ENCODE results near the gene NRG3.
"Not testable (repeated sequence)": the region's sequence is repeated elsewhere in the genome, so short reads cannot be mapped to it uniquely, and the experiment has no call there.

The NRG3 gene

DNA sequence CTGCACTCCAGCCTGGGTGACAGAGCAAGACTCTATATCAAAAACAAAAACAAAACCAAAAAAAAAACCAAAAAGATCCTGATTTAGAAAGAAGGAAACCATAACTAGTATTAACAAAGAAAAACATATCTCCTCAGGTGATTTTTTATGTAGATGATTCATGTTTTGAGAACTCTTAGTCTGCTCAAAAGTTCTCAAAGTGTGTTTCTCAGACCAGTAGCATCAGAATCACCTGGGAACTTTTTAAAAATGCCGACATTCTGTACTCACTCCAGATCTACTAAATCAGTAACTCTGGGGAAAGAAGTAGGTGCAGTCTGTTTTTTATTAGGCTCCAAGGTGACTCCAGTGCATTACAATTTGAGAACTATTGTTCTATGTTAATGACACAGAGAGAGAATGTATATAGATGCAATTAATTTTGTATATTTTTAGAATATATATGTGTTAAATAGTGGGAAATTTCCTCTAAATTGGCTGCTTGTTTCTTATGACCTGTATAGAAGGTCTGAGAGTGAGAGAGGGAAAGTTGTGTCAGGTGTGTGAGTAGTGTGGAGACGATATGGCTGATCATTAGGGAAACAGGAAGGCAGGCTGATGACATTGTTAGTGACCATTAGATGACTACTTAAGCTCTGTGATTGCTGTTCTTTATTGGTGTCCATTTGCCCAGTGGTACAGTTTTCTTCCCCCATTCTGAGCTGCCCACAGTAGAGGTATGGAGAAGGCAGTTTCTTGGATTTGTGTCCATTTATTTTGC lies 1075.0 kb downstream of the NRG3 start:
- no peak for DNase-seq

DNA sequence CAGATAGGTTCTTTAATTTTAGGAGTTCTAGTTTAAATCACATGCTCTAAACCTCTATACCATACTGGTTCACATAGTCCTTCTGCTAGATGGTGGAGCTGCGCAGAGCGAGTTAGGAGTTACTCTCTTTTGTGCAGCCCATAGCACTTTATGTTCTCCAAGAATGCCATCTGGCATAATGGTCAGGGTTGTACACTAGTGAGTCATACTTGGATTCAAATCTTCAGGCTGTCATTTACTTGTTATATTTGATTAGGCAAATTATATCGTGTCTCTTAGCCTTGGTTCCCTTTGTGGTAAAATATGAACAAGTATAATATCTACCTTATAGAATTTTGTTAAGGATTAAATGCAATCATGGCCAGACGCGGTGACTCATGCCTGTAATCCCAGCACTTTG lies 1078.3 kb downstream of the NRG3 start:
- no peak for DNase-seq

DNA sequence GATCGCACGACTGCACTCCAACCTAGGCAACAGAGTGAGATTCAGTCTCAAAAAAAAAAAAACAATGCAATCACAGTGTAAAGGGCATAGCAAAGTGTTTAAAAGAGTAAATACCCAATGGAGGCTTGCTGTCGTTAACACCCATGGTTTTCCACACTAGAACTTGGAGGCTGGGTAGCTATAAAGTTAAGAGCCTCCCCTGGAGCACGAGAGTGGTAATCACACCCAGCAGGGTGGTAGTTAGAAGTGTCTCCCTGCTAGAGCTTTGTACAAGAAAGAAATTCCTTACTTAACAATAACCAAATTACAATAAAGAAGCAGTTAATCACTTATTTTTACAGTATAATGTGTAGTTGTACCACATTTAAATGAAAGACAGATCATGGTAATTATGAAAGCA lies 1078.9 kb downstream of the NRG3 start:
- DNase-seq: no peak

DNA sequence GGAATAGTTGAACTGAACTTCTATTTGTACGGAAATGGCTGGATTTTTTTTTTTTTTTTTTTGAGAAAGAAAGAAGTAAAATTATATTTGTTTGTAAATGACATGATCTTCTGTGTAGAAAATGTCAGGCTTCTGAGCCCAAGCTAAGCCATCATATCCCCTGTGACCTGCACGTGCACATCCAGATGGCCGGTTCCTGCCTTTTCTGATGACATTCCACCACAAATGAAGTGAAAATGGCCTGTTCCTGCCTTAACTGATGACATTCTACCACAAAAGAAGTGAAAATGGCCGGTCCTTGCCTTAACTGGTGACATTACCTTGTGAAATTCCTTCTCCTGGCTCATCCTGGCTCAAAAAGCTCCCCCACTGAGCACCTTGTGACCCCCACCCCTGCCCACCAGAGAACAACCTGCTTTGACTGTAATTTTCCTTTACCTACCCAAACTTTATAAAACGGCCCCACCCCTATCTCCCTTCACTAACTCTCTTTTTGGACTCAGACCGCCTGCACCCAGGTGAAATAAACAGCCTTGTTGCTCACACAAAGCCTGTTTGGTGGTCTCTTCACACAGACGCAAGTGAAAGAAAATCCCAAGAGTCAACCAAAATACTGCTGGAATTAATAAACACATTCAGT lies 1085.5 kb downstream of the NRG3 start:
- not testable (repeated sequence) for DNase-seq

DNA sequence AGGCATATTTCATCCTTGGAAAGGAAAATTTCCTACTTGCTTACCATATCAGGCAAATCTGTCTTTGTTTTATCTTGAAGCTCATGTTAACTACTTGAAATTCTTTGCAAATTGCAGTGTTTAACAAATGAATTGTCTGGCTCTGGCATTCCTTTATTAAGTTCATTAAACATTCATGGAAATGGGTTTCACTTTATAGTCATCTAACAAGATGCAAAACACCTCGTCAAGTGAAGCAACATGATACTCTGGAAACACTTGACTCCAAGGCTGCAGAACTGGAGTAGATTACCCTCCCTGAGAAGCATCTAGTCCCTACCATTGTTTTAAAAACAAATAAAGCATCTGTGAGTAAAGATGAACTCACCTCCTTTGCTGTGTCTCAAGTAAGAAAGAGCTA lies 1086.9 kb downstream of the NRG3 start:
- DNase-seq: no peak

DNA sequence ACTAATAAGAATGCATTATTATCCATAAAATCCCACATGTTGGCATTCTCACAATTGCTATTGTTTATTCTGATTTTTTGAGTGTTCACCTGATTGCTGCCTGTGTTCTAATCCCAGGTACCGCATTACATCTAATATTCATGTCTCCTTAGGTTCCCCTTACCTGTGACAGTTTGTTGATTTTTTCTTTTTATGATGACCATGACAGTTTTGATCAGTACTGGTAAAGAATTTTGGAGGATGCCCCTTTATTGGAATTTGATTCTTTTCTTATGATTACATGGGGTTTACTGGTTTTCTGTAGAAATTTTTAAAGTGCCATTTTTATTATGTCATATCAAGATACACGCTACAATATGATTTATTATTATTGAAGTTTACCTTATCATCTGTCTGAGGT lies 1091.1 kb downstream of the NRG3 start:
- no peak for DNase-seq

DNA sequence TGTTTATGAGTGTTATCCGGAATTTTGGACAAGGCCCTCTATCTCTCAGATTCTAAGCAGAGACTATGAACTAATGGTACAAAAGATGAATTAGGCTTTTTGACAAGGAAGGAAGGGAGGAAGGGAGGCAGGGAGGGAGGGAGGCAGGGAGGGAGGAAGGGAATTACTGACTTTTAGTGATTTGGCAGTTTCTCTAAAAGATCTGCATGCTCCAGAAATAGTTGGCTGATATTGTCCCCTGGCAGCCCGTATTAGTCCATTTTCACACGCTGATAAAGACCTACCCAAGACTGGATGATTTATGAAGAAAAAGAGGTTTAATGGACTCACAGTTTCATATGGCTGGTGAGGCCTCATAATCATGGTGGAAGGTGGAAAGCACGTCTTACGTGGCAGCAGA lies 1093.5 kb downstream of the NRG3 start:
- DNase-seq: no peak

DNA sequence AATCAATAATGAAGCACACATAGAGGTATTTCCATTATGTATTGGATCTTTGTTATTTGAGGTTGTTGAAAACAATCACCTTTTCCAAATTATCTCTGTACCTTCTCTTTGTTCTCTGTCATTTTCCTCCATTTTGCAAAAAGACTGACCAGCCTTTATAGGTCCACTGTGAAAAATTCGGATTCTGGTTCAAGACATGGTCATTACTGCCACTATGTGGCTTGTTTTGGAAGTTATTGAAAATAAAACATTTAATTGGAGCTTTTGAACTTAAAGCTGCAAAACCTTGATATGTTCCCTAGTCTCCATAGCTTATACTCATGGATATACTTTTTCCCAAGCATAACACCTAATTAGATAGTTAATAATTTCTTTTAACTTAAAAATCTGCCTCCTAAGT lies 1094.4 kb downstream of the NRG3 start:
- DNase-seq: no peak

DNA sequence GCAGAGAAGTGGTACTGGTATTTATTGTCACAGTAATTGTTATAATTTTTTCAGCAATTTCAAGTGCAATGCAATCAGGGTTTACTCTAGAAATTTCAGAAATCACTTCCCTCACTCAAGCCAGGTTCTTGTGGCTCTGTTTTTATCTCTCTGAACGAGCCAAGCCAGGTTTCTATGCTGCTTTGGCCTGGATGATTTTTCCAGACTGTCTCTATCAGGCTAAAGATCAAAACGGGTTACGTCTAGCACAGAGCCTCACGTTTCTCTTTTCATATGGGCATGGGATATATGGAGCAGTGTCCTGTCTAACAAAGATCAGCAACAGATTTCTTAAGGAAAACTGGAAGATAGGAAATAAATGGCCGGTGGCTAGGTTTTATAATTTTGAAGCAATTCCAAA lies 1105.3 kb downstream of the NRG3 start:
- DNase-seq: no peak

DNA sequence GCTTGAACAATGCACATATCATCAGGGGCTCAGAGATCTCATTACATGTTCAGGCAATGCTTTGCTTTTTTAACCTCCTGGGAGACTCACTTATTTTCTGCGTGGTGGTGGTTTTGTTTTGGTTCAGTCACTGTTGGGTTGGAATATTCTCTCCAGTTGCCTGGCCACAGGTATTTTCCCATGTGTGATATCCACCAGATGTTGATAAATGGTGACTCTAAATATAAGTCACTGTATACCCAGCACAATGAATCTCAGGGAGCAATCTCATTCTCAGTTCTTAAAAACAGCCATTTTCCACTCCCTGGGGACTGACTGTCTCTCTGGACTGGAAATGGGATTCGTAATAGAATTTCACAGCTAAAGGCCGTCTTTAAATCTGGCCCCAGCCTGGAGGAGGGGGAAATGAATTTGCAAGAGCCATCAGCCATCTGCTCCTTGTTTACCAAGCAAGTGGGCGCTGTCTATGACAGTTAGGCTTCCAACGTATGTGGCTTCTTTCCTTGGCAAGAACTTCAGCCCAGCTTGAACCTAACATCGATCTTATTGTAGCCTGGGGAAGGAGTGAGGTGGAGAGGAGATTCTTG lies 1106.2 kb downstream of the NRG3 start:
- DNase-seq: no peak

DNA sequence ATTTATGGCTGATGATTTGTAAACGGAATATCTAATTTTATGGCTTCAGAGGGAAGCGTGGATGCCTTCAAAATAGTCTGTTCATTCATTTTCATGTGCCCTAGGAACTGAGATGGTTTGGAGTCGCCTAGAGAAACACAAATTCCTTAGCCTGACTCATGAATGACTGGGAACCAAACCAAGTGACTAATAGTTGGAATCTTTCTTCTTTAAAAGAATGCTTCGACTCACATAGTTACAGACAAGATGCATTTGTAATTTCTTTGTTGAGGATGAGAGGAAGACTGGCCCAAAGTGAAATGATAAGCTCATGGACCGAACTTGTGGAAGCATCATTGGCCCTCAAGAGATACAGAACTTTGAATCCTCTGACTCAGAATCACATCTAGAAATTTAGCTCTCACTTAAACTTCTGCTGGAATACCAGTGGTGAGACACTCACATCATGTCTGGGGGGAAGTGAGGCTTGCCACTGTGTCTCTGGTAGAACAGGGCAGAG lies 1107.2 kb downstream of the NRG3 start:
- no peak for DNase-seq

DNA sequence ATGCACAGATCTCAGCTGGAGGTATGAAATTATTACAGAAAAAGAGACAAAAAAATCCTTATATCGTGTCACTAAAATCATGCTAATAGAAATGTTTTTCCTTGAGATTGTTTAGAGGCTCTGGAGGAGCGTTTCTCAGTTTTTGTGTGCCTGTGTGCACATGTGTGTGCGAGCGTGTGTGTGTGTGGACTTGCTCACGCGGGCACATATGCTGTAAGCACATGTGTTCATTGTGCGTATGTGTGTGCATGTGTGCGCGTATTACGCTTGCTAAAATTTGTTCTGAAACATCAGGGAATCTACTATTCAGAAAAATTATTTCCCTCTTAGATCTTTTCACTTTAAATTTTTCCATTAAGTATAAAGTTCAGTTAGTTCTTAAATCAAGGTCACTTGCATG lies 1111.2 kb downstream of the NRG3 start:
- no peak for DNase-seq

DNA sequence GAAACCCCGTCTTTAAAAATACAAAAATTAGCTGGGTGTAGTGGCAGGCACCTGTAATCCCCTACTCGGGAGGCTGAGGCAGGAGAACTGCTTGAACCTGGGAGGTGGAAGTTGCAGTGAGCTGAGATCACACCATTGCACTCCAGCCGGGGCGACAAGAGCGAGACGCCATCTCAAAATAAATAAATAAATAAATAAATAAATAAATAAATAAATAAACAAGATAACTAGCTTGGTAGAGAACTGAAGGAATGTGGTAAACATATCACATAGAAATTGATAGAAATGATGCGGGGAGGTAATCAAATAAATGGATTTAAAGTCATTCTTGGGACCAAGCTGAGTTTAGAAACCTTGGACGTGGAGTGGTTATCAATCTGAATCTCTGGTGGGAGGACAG lies 1131.5 kb downstream of the NRG3 start:
- DNase-seq: not testable (repeated sequence)

DNA sequence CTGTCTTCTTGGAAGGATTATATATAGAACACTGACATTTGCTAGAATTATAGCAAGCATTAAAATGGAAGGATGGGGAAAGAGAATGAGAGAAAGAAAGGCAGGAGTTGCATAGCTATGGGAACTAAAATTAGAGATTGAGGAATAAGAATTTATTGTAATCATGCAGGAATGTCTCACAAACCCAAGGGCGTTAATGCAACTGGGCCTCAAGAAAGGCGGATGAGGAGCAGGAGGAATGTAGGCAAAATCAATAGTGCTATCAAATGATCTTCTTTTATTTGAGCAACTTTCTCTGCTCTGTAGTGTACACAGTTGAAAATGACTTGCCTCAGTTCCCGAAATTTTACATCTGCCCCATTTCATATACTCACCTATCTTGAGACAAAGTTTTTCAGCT lies 1132.5 kb downstream of the NRG3 start:
- DNase-seq: no peak

DNA sequence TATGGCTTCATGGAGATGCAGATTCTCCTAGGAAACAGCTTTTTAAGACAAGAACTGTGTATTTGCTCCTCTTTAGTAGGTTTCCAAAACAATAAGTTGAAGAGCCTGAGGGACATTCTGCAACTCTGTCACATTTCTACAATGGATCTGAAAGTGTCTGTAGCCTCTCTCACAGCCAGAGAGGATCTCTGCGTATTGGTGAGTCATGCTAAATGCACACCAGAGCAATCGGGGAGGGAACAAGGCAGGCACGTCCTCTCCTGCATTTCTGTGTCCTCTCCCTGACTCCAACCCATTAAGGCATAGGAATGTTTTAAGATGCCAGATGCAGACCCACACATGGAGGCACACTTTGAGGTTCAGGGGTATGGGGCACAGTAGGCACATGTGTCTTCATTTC lies 1137.9 kb downstream of the NRG3 start:
- DNase-seq: no peak

DNA sequence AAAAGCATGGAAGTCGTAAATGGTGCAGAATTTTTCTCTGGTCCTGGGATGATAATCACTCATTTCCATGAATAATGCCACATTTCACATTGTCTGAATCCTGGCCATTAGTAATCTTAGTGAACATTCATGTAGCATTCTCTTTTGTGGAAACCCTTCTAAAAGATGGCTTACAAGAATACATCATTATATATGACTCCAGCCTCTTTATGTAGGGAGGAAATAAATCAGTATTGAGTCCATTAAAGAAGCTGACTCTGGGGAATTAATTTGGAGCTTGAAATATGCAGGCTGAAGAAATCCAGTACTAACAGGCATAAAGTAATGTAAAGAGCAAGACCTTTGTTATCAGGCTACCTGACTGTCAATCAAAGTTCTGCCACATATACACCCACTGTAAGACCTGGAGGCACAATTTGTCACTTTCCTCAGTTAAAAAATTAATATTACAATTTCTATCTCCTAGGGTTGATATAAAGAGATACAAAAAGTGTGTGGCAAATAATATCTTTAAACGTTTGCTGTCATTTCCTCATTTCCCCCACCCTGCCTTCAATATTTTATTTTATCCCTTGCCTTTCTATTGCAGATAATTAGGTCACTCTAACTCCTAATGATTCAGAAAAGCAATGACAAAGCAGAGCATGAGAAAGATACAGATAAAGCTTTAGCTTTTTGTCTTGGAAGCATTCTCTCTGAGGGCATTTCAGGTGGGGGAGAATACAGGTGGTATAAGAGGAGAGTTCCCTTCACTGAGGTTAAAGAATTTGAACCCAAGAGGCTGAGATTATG lies 1142.3 kb downstream of the NRG3 start:
- no peak for DNase-seq

DNA sequence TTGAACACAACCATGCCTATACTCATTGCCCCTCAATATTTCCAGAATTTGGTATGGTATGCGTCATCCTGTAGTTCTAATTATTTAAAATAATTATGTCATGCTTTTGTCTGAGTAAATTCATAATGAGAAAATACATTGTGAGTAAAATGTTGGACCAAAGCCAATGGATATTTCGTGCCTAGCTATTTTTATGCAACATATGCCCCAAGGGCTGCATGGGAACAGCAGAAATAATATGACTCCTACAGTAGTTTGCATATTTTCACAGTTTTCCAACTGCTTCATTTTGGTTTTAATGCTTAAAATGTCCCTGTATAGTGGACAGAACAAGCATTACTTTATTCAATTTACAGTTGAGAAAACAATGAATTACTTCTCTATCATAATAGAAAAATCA lies 1148.7 kb downstream of the NRG3 start:
- DNase-seq: no peak

Data from stimulated activated CD4-positive, alpha-beta T cell treated with anti-CD3 and anti-CD28 coated beads, Interleukin-12 subunit alpha, Interleukin-12 subunit beta, amount 100 ng/mL, for 4 hours (primary cell).